Activated gamma-delta T cell treated with Interleukin-2 at 50 U/mL for 16 hours (primary cell): ENCODE results near the gene DGKD.

Experiments
- DNase-seq: peaks from one replicate; pipeline ENCODE4 v3.0.0-alpha.2; 2020

DGKD gene

DNA sequence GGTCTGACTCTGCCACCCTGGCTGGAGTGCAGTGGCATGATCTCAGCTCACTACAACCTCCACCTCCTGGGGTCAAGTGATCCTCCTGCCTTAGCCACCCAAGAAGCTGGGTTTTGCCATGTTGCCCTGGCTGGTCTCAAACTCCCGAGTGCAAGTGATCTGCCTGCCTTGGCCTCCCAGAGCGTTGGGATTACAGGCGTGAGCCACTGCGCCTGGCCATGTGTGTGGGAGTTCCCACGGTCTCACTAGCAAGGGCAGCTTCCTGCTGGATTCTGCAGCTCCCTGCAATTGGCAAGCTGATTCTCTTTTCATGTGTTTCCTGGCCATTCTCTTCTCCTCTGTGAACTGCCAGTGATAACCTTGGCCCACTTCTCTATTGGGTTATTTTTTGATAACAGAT, 128.3 kb downstream of the DGKD start:
- DNase-seq, result no peak

DNA sequence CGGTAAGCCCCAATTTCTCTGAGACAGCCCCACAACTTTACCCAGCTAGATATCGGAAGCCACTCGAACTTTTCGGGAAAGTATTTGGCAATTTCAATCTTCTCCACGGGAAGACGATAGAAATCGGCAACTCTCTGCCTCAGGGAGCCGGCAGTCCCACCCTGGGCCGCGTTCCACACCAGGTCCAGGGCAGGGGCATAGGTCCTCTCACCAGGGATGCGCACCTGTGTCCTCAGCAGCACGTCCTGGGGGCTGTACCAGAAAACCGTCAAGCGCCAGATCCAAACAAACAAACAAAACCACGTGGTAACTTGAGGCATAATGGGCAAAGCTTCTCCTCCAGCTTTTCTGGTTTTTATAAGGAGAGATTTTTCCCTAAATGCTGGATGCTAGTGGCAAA, 131.4 kb downstream of the DGKD start:
- DNase-seq, result no peak

DNA sequence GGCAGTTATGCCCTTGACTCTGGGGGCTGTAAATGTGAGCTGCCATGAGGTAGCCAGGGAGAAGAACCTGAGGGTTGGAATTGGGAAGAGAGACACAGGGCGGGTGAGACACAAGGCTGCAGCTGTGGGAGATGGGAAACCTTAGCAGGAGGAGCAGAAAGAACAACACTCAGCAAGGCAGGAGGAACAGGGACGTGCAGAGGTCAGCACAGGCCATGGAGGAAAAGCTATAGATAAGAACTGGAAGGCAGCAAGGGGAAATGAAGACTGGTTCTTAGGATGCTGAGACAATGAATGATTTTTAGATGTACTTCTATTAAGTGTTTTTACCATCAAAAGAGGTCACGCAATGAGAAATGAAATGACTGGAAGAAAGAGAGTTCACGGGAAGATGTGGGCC, 132.1 kb downstream of the DGKD start:
- no peak for DNase-seq

DNA sequence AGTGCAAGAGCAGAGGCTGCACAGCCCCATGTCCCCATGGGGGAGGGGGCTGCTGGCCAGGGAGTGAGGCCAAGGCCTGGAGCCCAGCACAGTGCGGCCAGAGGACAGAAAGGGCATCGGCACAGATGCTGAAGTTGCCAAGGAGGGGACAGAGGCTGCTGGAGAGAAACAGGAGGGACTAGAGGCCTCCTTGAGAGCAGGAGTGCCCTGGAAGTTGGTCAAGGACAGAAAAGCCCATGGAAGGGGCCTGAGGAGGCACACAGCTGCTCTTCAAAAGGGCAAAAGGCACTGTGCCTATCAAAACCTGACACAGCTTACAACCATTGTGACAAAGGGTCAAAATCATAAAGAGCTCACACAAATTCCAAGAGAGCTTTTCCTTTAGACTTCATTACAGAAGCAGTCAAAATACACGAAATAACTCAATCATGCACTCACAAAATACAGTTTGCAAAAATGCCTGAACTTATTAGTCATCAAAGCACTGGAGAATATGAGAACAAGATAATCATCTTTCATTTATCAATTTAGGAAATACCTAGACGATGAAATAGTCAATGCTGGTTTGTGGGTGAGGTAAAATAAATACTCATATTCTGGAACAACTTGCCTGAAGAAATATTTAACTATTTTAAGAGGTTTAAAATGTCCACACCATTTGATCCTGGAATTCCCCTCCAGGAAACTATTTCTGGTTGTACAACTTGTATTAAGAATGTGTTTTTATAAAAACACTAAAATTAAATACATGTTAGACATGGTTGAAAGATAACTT, 132.7 kb downstream of the DGKD start:
- DNase-seq, result no peak

DNA sequence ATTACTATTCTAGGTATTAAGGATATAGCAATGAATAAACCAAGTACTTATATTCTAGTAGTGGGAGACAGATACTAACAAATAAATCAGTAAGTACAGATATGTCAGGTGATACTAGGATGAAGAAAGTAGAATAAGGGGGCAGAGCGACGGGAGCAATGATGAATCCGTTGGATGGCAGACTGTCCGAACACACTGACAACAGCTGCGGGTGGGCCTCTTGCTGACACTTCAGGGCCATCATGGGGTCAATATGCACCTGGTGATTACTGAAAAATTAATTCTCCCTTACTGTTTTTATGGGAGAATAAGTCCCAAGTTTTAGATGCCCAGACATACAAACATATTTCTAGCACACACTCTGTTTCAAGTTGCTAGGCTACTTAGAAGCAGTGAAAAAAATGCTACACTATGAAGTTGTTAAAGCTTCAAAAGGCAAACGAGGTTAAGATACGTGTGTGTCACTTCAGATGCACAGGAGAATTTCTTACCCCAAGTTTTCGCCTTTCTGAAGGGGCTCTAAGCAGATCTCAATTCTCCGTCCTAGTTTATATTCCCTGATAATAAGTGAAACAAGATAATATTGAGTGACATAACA, 133.6 kb downstream of the DGKD start:
- DNase-seq, result no peak

DNA sequence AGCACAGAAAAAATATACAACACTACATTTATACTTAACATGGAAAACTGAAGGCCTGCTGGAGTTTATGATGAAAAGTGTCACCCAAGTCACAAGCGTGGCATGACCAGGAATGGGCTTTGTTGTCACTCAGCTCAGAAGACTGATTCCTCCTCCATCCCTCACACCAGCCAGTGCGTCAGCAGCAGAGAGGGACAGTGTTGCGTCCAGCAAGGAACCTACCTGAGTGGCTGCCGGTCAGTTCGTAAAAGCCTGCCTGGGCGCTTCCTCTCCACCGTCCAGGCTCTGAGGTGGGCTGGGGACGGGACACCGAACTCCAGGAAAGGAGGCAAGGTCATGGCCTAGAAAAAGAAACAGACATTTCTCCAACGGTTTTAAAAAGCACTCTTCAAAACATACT, 134.8 kb downstream of the DGKD start:
- no peak for DNase-seq

DNA sequence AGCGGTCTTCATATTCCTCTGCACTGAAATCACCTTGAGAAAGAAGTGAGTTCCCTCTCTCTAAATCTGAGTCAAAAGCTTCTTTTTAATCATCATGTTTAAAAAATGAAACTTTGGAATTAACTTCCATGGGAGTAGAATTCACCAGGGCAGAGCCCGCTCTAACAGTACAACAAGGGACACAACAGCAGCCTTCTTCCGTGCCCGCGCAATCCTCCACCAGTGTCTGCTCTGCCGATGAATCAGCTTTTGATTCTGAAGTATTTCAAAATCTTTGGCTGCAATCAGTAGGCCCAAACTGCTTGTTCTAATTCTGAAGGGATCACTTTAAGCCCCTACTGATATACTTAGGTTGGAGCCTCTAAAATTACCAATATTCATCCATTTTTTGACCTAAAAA, 135.4 kb downstream of the DGKD start:
- DNase-seq, result no peak

DNA sequence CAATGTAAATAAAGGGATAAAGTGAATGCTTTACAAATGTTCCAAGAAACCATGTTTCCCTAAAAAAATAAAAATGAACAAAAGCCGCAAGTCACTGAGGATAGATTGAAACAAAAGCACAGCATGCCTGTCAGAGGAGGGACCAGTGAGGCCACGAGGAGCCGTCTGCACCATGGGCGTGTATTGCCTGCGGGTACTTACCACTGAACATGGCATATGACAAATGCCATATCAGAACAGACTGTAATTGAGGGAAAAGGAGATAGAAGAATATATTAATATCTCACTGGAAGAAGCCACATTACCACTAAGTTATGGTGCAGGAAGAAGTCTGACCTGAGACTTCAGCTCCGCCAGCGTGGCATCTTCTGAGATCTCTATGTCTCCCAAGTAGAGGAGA, 136.5 kb downstream of the DGKD start:
- no peak for DNase-seq

DNA sequence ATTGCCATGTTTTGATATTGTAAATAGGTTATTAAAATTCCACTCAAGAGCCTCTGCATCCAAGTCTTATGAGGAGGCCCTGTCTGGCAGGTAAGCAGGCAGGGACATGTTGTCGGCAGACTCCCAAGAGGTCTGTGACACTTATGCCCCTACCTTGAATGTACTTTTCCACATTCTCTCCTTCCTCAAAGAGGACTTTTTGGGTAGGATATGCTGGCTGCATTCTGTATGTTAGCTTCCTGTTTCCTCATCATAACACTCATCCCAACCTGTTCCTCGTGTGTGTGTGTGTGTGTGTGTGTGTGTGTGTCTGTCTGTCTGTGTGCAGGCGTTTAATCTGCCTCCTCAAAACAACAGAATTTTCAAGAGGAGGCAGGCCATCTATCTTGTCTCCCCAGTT, 137.0 kb downstream of the DGKD start:
- no peak for DNase-seq

DNA sequence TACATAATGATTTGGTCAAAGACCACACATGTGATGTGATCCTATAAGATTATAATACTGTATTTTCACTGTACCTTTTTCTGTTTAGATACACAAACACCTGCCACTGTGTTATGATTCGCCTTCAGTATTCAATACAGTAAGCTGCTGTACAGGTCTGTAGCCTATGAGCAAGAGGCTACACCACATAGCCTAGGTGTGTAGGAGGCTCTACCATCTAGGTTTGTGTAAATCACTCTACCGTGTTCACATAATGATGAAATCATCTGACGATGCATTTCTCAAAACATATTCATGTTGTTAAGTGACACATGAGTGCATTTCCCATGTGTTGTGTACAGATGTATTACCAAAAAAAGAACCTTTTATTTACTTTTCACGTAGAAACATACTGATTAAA, 137.8 kb downstream of the DGKD start:
- no peak for DNase-seq

DNA sequence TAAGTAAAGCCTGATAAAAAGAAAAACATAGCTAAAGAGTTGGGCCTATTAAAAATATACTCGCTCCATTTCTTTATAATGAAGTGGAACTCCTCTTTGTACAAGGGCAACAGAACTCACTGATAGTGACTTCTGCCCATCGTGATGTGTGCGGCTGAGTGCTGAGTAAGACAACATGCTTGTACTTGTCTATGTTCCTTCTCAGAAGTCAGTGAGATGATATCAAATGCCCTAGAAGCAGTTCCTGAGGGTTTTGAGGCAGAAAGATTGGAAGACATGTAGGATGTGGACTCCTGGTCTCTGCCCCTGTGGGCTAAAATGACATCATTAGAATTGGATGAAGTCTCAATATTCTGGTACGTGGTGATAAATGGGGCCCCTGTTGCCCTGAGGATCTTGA, 138.5 kb downstream of the DGKD start:
- no peak for DNase-seq

DNA sequence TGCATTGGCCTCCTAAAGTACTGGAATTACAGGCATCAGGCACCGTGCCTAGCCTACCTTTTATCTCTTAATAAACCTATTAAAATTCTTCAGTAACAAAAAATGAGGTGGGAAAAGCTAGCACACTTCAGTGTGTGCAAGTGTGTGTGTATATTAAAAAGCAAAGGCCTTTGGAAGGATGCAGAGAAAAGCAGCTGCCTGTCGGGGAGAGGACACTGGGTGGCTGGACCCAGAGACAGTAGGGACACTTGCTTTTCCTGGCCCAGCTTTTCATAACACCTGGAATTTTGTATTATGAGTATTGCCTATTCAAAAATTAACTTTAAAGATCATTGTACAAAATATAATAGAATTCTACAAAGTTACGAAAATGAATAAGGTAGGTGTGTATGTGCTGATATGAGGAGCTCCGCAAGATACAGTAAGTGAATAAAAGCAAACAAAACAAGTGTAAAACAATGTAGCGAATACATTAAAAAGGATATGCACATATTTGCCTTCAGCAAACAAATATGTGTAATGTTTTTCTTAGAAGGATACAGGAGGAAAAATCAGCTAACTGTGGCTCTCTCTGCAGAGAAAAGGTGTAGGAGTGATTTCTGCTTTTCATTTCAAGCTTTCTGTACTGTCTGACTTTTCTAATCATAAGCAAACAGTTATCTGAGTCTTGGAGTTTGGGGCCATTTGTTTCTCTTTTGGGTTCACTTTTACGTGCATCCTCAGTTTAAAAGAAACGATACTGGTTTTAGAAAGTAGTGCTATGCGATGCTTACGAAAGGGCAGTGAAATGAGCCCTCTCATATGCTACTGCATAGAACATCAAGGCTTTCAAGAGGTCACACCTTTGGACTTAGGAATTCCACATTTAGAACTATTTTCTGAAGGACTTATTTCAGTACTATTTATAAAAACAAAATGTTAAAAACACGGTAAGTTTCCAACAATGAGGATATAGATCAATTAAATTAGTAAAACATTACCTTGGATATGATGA, 141.5 kb downstream of the DGKD start:
- DNase-seq, result no peak

DNA sequence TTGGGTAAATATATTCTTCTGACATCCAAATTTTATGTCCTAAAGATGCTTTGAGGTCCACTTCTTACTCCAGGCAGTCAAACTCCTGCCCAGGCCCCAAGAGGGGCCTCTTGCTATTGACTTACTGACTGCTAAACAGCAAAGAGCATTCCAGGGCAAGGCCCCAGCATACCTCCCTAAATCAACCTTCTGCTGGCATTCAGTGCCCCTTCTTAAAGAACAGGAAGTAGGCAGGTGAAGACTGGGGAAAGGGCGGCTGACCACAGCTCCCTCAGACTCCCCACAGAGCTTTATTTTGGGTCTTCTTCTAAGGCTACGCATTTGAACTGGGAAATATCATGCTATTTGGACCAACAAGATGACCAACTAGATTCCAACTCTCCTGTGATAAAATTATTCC, 143.4 kb downstream of the DGKD start:
- DNase-seq, result no peak

DNA sequence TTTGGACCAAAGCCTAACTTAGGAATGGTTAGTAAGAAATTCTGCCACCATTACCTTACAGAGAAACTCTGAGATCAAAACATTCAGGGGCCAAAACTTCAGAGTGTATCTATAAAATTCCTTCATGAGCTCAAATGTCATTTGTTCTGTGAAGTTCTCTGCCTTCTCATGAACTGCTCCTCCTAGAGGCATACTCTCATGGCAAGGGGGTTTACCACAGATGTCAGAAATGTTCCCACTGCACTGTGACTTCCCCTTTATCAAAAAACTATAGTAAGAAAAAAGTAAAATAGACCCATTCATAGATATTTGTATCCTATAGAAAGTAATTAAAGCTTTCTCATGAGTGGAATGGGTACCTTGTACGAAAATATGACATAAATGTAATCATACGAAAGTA, 143.8 kb downstream of the DGKD start:
- no peak for DNase-seq

DNA sequence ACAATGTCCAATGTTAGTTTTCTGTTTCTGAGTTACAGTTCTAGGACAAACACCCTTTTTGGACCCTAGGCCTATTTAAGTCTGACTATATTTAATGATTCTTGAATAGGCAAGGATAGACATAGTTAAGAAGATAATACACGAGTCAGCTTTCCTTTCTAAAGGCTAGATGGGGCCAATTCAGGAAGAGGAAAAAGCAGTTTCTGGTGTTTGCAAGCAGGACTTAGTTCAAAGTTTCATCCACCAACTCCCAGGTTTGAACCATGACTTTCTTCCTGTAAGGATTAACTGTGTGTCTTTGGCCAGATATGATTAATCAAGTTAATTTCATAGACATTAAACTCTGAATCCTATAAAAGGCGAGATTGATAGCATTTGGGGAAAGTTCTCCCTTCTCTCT, 145.6 kb downstream of the DGKD start:
- no peak for DNase-seq

DNA sequence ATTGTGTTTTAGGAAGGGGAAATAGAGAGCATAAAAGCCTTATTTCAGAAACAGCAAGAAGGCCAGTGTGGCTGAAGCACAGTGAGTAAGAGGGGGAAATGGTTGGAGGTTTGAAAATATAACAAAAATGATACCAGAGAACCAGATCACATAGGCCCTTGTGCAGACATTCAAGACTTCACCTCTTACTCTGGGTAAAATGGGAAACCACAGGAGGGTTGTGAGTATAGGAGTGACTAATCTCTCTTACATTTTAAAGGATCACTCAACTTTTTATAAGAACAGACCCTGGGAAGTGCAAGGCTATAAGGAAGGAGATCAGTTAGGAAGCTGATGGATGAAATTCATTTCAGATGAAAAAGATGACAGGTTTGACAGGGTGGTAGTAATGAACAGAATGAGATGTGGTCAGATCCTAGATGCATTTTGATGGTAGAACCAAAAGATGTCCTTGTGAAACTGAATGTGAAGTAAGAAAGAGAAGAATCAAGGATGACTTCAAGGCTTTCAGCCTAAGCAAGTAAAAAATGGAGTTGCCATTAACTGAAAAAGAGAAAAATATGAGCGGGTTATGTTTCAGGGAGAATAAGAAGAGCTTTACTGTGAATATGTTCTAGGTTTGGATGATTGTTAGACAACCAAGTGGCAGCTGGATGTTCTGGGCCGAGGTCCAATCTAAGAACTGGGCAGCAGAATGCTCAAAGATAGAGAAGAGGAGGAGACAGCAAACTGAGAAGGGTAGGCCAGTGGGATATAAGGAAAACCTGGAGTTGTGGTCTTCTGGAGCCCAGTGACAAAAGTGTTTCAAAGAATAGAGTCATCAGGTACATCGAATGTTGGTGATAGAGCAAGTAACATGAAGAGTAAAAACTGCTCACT, 147.1 kb downstream of the DGKD start:
- no peak for DNase-seq

DNA sequence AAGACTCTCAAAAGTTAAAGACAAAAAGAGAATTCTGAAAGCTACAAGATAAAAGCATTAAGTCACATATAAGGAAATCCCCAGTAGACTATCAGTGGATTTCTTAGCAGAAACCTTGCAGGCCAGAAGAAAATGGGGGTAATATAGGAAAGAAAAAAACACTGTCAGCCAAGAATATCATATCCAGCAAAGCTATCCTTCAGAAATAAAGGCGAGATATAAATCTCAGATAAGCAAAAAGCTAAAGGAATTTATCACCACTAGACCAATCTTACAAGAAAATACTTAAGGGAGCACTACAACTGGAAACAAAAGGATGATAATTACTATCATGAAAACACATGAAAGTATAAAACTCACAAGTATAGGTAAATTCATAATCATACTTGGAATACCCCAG, 149.2 kb downstream of the DGKD start:
- DNase-seq, result no peak

DNA sequence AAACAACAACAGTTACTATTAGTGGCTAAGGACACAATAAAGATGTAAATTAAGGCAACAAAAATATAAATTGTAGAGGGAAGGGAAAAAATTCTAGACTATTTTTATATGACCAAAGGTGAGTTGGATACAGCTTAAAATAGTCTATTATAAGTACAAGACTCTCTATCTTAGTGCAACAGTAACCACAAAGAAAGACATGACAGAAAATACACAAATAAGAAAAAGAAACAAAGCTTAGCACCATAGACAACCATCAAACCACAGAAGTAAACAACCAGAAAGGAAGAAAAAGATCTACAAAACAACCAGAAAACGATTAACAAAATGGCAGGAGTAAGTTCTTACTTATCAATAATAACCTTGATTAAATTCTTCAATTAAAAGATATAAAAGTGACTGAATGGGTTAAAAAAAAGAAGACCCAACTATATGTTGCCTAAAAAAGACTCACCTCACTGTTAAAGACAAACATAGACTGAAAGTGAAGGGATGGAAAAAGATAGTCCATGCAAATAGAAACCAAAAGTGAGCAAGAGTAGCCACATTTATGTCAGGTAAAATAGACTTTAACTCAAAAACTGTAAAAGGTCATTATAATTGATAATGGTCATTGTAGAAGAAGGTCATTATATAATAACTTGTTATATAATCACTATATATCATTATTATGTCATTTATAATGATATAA, 149.8 kb downstream of the DGKD start:
- no peak for DNase-seq

DNA sequence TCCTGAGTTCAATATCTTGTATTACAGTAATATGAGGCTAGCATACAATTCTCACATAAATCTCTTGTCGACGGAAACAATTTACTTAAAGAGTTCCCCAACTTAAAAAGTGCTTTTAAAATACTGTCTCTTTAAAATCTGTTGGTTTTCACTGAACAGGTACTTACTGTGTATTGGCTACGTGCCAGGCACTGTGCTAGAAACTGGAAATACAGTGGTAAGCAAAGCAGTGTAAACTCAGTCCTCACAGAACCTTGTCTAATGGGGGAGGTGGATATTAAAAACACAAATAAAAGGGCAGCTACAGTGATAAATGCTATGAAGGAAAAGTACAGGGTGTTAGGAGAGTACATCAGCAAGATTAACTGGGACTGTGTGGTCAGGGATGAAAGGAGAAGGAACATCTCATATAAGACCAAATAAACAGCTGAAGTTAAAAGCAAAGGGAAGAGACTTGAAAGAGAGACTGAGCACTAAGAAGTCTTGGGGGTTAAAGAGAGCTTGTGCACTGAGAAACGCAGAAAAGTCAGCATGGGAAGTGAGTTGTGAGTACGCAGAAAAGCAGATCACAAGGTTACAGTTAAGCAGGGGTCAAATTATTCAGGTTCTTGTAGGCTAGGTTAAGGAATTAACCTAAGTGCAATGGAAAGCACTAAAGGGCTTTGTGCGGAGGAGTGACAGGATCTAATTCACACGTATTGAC, 159.8 kb downstream of the DGKD start:
- no peak for DNase-seq

DNA sequence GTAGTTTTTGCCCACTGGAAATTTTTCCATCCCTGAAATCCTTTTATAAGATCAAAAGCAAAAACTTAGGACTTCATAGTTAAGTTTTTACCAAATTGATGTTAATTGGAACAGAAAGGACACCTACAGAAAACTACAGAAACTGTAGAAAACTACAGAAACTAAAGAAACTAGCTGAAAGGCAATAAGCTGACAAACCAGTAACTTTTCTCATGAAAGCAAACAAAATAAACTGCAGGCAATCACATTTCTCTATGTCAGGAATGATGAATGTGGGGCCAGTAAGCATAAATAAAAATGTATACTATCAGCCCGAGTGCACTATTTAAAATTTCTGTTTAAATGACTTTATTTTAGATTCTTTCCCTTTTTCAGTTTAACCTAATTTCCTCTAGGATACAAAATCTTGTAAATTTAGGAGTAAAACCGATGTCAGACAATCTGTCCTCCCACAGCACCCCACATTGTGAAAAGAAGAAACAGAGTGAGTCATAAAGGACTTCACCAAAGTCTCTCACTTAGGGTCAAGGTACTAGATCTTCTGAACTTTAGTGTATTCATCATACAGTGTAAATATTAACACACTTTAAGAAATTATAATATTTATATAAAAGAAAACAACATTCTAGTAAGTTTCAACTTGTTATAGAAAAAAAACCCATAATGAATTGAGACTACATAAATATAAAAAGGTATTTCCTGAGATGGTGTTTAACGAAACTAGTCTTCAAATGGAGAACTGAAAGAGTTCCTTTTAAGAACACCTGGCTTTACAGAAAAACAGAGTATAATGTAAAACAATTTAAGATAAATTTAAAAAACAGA, 165.7 kb downstream of the DGKD start:
- no peak for DNase-seq
